Measurements from ENCODE around the gene CLGN. TPM values are rescaled to one million over a fixed set of nuclear protein-coding genes. Genes with fewer than 3 reads are reported as not detected.
A peak's percentile ranks its signal among the peaks of the same experiment; 100 is the strongest.

The CLGN gene
- total and polyA plus RNA-seq, 2 of the 13 experiments (the other 11 are each of a cell fraction or from before 2014, with no cell fraction given), result 7.2 to 17.0 TPM

GRCh38 chr4:140373328-140374129 lies 53.9 kb downstream of the CLGN start, which contains the start of gene SCOC (continued):
- TF ChIP-seq CSRNP1 (CRISPR knock-in tag; IDR thresholded peaks at IDR 0.05) (peak; percentile 76; the same call in 1 of the 2 replicates), PHF21A (CRISPR knock-in tag; IDR thresholded peaks at IDR 0.05) (peak; percentile 86), TBX3 (IDR thresholded peaks at IDR 0.05; ENCODE audit: borderline replicate concordance) (peak; percentile 54; the same call in 1 of the 2 replicates), KLF11 (CRISPR knock-in tag; IDR thresholded peaks at IDR 0.05) (0 out of 2 replicates have a peak, but pooled peaks have one; percentile 68), HDAC2 (CRISPR knock-in tag; IDR thresholded peaks at IDR 0.05) (0 out of 2 replicates have a peak, but pooled peaks have one; percentile 7), FOXA1 (IDR thresholded peaks at IDR 0.05) (no peak), FOXA1 (CRISPR knock-in tag; IDR thresholded peaks at IDR 0.05) (no peak), SP1 (IDR thresholded peaks at IDR 0.05) (no peak), SP1 (CRISPR knock-in tag; IDR thresholded peaks at IDR 0.05) (peak; percentile 50; the same call in 1 of the 2 replicates), FOXK1 (CRISPR knock-in tag; IDR thresholded peaks at IDR 0.05; ENCODE audit: borderline replicate concordance, low read depth) (peak; percentile 41; the same call in 1 of the 2 replicates), PRDM4 (CRISPR knock-in tag; IDR thresholded peaks at IDR 0.05; ENCODE audit: borderline replicate concordance) (no peak), ZNF878 (CRISPR knock-in tag; IDR thresholded peaks at IDR 0.05) (peak; percentile 65), MAF1 (CRISPR knock-in tag; IDR thresholded peaks at IDR 0.05; ENCODE audit: borderline replicate concordance) (peak; percentile 74; the same call in 1 of the 2 replicates), ZNF383 (CRISPR knock-in tag; IDR thresholded peaks at IDR 0.05; ENCODE audit: borderline replicate concordance) (no peak; the same call in 1 of the 2 replicates), FOXC1 (CRISPR knock-in tag; IDR thresholded peaks at IDR 0.05; ENCODE audit: borderline replicate concordance) (peak; percentile 59; the same call in 1 of the 2 replicates), DNMT1 (CRISPR knock-in tag; IDR thresholded peaks at IDR 0.05) (no peak), NR2C2 (CRISPR knock-in tag; IDR thresholded peaks at IDR 0.05; ENCODE audit: borderline replicate concordance) (peak; percentile 93), U2AF1 (optimal IDR thresholded peaks at IDR 0.05; ENCODE audit: low read depth, low read length) (peak; percentile 49), ZNF44 (CRISPR knock-in tag; IDR thresholded peaks at IDR 0.05) (no peak), MEIS1 (CRISPR knock-in tag; IDR thresholded peaks at IDR 0.05; ENCODE audit: borderline replicate concordance) (peak; percentile 86), ELF3 (CRISPR knock-in tag; IDR thresholded peaks at IDR 0.05) (peak; percentile 23)
- TF ChIP-seq, protein P1, sequence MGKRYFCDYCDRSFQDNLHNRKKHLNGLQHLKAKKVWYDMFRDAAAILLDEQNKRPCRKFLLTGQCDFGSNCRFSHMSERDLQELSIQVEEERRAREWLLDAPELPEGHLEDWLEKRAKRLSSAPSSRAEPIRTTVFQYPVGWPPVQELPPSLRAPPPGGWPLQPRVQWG (CRISPR knock-in tag; IDR thresholded peaks at IDR 0.05; ENCODE audit: borderline replicate concordance, low read depth), result no peak
- TF ChIP-seq, protein P2, sequence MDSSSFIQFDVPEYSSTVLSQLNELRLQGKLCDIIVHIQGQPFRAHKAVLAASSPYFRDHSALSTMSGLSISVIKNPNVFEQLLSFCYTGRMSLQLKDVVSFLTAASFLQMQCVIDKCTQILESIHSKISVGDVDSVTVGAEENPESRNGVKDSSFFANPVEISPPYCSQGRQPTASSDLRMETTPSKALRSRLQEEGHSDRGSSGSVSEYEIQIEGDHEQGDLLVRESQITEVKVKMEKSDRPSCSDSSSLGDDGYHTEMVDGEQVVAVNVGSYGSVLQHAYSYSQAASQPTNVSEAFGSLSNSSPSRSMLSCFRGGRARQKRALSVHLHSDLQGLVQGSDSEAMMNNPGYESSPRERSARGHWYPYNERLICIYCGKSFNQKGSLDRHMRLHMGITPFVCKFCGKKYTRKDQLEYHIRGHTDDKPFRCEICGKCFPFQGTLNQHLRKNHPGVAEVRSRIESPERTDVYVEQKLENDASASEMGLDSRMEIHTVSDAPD (CRISPR knock-in tag; IDR thresholded peaks at IDR 0.05), result peak; percentile 19; the same call in 1 of the 2 replicates
- TF ChIP-seq, protein P3, sequence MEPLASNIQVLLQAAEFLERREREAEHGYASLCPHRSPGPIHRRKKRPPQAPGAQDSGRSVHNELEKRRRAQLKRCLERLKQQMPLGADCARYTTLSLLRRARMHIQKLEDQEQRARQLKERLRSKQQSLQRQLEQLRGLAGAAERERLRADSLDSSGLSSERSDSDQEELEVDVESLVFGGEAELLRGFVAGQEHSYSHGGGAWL (CRISPR knock-in tag; IDR thresholded peaks at IDR 0.05), result peak; percentile 87
